ENCODE data around the gene NSMCE1.

The NSMCE1 gene

DNA sequence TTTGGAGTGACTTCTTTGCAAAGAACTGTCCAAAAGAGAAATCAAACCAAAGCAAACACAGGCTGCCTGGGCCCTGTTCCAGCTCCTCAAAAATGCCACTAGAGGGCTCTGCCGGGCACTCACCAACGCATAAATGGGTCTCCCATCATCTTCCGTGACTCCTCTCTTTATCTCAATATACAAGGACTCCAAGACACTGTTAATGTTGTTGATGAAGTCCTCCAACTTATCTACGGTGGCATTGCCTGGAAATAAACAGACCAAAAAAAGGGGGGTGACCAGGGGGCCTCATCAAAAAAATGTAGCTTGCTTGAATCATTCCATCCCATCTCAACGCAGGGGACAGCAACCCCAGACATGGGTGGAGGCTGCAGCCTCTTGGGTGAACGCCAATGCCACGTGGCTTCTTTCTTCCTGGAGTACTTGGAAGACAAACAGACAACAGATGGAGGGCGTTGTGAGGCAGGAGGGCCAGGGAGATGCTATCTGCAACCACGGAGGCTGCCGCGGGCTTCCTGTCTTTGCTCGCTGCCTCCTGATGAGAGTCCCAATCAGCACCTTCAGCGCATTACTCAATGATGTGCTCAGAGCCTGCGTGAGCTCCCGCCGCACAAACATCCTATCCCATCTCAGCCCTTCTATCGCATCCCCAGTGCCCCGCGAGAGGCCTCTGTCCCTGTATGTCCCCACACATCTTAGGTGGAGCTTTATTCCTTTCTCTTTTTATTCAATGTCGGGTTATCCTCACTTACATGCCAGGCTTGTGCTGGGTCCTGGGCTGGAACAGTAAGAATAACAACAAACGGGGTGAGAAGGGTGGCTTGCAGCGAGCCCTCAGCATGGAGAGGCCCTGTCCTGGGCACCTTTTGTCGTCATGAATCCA, 33.3 kb downstream of the NSMCE1 start:
- H3K9ac ChIP-seq, result no peak overlapping the region
- peaks cover 58% of the 10 kb centered on the region for H3K4me1 ChIP-seq (ENCODE audit: low read depth, poor library complexity, severe bottlenecking)
- H2AFZ ChIP-seq (ENCODE audit: low read depth), result 0 out of 2 replicates have a peak overlapping the region, but pooled peaks have one; percentile 8
- H4K20me1 ChIP-seq (ENCODE audit: insufficient read depth), result no peaks in the 10 kb centered on the region
- H3K4me2 ChIP-seq, result peak overlapping the region; percentile 37
- H3K27ac ChIP-seq, result no peak overlapping the region
- H3K79me2 ChIP-seq (ENCODE audit: insufficient read depth, low read depth), result no peaks in the 10 kb centered on the region
- H3K4me3 ChIP-seq (IDR thresholded peaks at IDR 0.05; ENCODE audit: insufficient read depth, low read depth, low read length), result no peak overlapping the region
- H3K27me3 ChIP-seq (ENCODE audit: insufficient read depth, low read depth), result no peaks in the 10 kb centered on the region
- TF ChIP-seq, protein P1, sequence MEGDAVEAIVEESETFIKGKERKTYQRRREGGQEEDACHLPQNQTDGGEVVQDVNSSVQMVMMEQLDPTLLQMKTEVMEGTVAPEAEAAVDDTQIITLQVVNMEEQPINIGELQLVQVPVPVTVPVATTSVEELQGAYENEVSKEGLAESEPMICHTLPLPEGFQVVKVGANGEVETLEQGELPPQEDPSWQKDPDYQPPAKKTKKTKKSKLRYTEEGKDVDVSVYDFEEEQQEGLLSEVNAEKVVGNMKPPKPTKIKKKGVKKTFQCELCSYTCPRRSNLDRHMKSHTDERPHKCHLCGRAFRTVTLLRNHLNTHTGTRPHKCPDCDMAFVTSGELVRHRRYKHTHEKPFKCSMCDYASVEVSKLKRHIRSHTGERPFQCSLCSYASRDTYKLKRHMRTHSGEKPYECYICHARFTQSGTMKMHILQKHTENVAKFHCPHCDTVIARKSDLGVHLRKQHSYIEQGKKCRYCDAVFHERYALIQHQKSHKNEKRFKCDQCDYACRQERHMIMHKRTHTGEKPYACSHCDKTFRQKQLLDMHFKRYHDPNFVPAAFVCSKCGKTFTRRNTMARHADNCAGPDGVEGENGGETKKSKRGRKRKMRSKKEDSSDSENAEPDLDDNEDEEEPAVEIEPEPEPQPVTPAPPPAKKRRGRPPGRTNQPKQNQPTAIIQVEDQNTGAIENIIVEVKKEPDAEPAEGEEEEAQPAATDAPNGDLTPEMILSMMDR (conservative IDR thresholded peaks at IDR 0.05; ENCODE audit: low read depth, low read length), result peak; percentile 96
- H3K36me3 ChIP-seq (ENCODE audit: insufficient read depth), result no peaks in the 10 kb centered on the region

DNA sequence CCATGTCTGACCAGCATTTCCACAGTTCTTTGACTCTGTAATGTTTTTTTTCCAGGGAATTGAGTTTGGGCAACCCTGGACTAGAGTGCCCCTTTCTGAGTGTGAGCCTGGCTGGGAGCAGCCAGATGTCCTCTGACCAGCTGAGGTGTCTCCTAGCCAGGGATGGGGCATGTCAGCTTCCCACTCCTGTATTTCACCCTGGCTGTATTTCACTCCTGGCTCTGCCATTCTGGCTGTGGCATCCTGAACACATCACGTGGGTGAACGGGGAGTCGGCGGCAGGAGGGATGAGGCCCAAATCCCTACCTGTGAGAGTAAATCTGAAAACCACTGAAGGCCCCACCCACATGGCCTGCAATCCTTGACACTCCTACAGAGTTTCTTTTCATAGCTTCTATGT, 34.0 kb downstream of the NSMCE1 start:
- Histone ChIP-seq H3K27me3 (ENCODE audit: insufficient read depth, low read depth) (no peaks in the 10 kb centered on the region), H4K20me1 (ENCODE audit: insufficient read depth) (no peaks in the 10 kb centered on the region), H3K27ac (no peak overlapping the region), H3K9ac (no peak overlapping the region), H3K4me1 (ENCODE audit: low read depth, poor library complexity, severe bottlenecking) (peaks cover 65% of the 10 kb centered on the region), H3K4me3 (IDR thresholded peaks at IDR 0.05; ENCODE audit: insufficient read depth, low read depth, low read length) (no peak overlapping the region), H3K4me2 (peak overlapping the region; percentile 37), H3K79me2 (ENCODE audit: insufficient read depth, low read depth) (no peaks in the 10 kb centered on the region), H2AFZ (ENCODE audit: low read depth) (no peak overlapping the region), H3K36me3 (ENCODE audit: insufficient read depth) (no peaks in the 10 kb centered on the region)
- TF ChIP-seq, protein P1 (conservative IDR thresholded peaks at IDR 0.05; ENCODE audit: low read depth, low read length), result no peak

DNA sequence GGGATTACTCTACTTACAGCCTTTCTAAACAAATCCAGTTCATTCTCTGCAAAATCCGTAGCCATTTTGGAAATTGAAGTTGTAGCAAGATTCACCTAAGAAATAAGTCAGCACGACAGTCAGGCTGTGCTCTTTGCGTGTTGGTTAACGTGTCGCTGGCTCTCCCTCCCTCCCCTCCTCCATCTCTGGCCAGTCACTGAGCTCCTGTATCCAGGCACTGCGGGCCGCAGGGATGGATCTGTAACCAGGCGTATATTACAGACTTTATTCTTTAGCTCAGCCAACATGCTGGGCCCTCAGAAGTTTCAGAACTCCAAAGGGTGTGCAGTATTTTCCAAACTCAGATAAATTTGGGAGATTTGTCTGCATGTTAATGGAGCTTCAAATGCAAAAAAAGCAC, 34.4 kb downstream of the NSMCE1 start:
- Histone ChIP-seq H3K27ac (no peak overlapping the region; the same call in 1 of the 2 replicates), H3K4me2 (peak overlapping the region; percentile 97; the same call in 1 of the 2 replicates), H3K9ac (no peak overlapping the region), H3K4me1 (ENCODE audit: low read depth, poor library complexity, severe bottlenecking) (peaks cover 69% of the 10 kb centered on the region), H3K79me2 (ENCODE audit: insufficient read depth, low read depth) (no peaks in the 10 kb centered on the region), H3K4me3 (IDR thresholded peaks at IDR 0.05; ENCODE audit: insufficient read depth, low read depth, low read length) (no peak overlapping the region), H4K20me1 (ENCODE audit: insufficient read depth) (no peaks in the 10 kb centered on the region), H2AFZ (ENCODE audit: low read depth) (no peak overlapping the region), H3K36me3 (ENCODE audit: insufficient read depth) (no peaks in the 10 kb centered on the region), H3K27me3 (ENCODE audit: insufficient read depth, low read depth) (no peaks in the 10 kb centered on the region)
- TF ChIP-seq, protein P1 (conservative IDR thresholded peaks at IDR 0.05; ENCODE audit: low read depth, low read length), result no peak

DNA sequence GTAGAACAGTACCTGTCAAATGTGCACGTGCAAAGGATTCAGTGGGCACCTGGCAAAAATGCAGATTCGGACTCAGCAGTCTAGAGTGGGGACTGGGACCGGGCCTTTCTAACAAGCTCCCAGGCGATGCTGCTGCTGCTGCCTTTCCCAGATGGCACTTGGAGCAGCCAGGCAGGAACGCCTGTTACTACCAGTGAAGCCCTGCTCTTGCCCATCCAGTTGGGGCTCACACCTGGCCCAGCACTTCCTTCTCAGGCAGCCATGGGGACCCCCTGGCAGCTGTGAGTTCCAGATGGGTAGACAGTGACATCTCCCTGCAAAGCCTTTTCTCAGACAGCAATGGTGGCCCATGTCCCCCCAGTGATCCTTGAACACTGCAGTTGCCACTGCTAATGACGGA, 34.8 kb downstream of the NSMCE1 start:
- TF ChIP-seq, protein P1 (conservative IDR thresholded peaks at IDR 0.05; ENCODE audit: low read depth, low read length), result no peak
- H3K27ac ChIP-seq, result peak overlapping the region; percentile 94
- H3K4me1 ChIP-seq (ENCODE audit: low read depth, poor library complexity, severe bottlenecking), result peaks cover 73% of the 10 kb centered on the region
- no peaks in the 10 kb centered on the region for H4K20me1 ChIP-seq (ENCODE audit: insufficient read depth)
- H3K9ac ChIP-seq, result no peak overlapping the region
- H3K4me2 ChIP-seq, result peak overlapping the region; percentile 97; the same call in 1 of the 2 replicates
- H2AFZ ChIP-seq (ENCODE audit: low read depth), result no peak overlapping the region
- H3K79me2 ChIP-seq (ENCODE audit: insufficient read depth, low read depth), result no peaks in the 10 kb centered on the region
- H3K27me3 ChIP-seq (ENCODE audit: insufficient read depth, low read depth), result no peaks in the 10 kb centered on the region
- no peak overlapping the region for H3K4me3 ChIP-seq (IDR thresholded peaks at IDR 0.05; ENCODE audit: insufficient read depth, low read depth, low read length)
- H3K36me3 ChIP-seq (ENCODE audit: insufficient read depth), result no peaks in the 10 kb centered on the region

Measured in KMS-11 (cell line).